Measurements from ENCODE around the gene TPBG.
A peak's percentile ranks its signal among the peaks of the same experiment; 100 is the strongest.
"Not testable (repeated sequence)": the region's sequence is repeated elsewhere in the genome, so short reads cannot be mapped to it uniquely, and the experiment has no call there.

TPBG gene

GRCh38 chr6:82394770-82395169, 31.2 kb downstream of the TPBG start:
- POLR2A ChIA-PET, CTCF ChIA-PET: not testable (repeated sequence)

GRCh38 chr6:82396964-82397751, 33.5 kb downstream of the TPBG start:
- POLR2A ChIA-PET = interaction anchor here (1.6 kb wide), 1 partner anchor 33 kb away, joined by 11 read pairs; the partner anchor contains the start of gene TPBG
- peak overlapping the region; percentile 53 for H3K27ac ChIP-seq (ENCODE audit: extremely low read depth, low read depth, low read length)
- H3K9me3 ChIP-seq (ENCODE audit: control insufficient read depth, insufficient read depth, low read depth, low read length) = no peaks in the 10 kb centered on the region
- H3K4me1 ChIP-seq (ENCODE audit: control insufficient read depth, insufficient read depth, low read length) = peaks cover 19% of the 10 kb centered on the region
- no peaks in the 10 kb centered on the region for H3K36me3 ChIP-seq (ENCODE audit: control insufficient read depth in 2 of 2, insufficient read depth in 1 of 2, low read length in 2 of 2)
- no peak overlapping the region for H3K4me3 ChIP-seq (ENCODE audit: low read depth, low read length)
- CTCF ChIA-PET = interaction anchor here (0.5 to 2.0 kb wide), 6 partner anchors 9 to 1805 kb away, joined by 3 to 8 read pairs (median 4); no protein-coding TSS in a partner anchor
- TF ChIP-seq ZNF426 (tag by site-specific recombination; IDR thresholded peaks at IDR 0.05) (no peak), ZNF660 (tag by site-specific recombination; IDR thresholded peaks at IDR 0.05) (no peak), KLF8 (tag by site-specific recombination; IDR thresholded peaks at IDR 0.05) (peak; percentile 85; the same call in 1 of the 2 replicates), ZNF157 (tag by site-specific recombination; IDR thresholded peaks at IDR 0.05) (no peak), ZNF488 (tag by site-specific recombination; IDR thresholded peaks at IDR 0.05) (no peak), INSM2 (tag by site-specific recombination; IDR thresholded peaks at IDR 0.05) (peak; percentile 97), TSHZ1 (tag by site-specific recombination; IDR thresholded peaks at IDR 0.05; ENCODE audit: borderline replicate concordance) (peak; percentile 93; the same call in 1 of the 2 replicates), ZNF398 (tag by site-specific recombination; IDR thresholded peaks at IDR 0.05) (peak; percentile 26; the same call in 1 of the 2 replicates), EGR2 (tag by site-specific recombination; IDR thresholded peaks at IDR 0.05; ENCODE audit: low read depth) (no peak), ZNF2 (tag by site-specific recombination; IDR thresholded peaks at IDR 0.05) (peak; percentile 65; the same call in 1 of the 2 replicates), ZNF544 (tag by site-specific recombination; IDR thresholded peaks at IDR 0.05) (no peak), ZFP41 (tag by site-specific recombination; IDR thresholded peaks at IDR 0.05; ENCODE audit: borderline replicate concordance) (no peak), ZNF311 (tag by site-specific recombination; IDR thresholded peaks at IDR 0.05; ENCODE audit: borderline replicate concordance) (no peak), ZNF529 (tag by site-specific recombination; IDR thresholded peaks at IDR 0.05; ENCODE audit: insufficient replicate concordance) (no peak), ZNF843 (tag by site-specific recombination; IDR thresholded peaks at IDR 0.05) (peak; percentile 91), ZNF335 (tag by site-specific recombination; conservative IDR thresholded peaks at IDR 0.05) (peak; percentile 12; the same call in 1 of the 2 replicates), ZBTB44 (tag by site-specific recombination; IDR thresholded peaks at IDR 0.05) (peak; percentile 7; the same call in 1 of the 2 replicates), ZNF184 (tag by site-specific recombination; IDR thresholded peaks at IDR 0.05) (peak; percentile 75; the same call in 1 of the 2 replicates), GLIS2 (tag by site-specific recombination; IDR thresholded peaks at IDR 0.05) (no peak), ZNF830 (tag by site-specific recombination; IDR thresholded peaks at IDR 0.05; ENCODE audit: low read depth) (no peak), ZXDB (tag by site-specific recombination; IDR thresholded peaks at IDR 0.05) (peak; percentile 94)

More at GRCh38 chr6:82394770-82395169, 31.2 kb downstream of the TPBG start:
- H3K27ac ChIP-seq (ENCODE audit: extremely low read depth, low read depth, low read length); H3K9me3 ChIP-seq (ENCODE audit: control insufficient read depth, insufficient read depth, low read depth, low read length); H3K4me3 ChIP-seq (ENCODE audit: low read depth, low read length); H3K36me3 ChIP-seq (ENCODE audit: control insufficient read depth in 2 of 2, insufficient read depth in 1 of 2, low read length in 2 of 2): not testable (repeated sequence)
- TF ChIP-seq ZFP69B (tag by site-specific recombination; IDR thresholded peaks at IDR 0.05) (peak; percentile 62; the same call in 1 of the 2 replicates), KLF1 (tag by site-specific recombination; IDR thresholded peaks at IDR 0.05) (peak; percentile 49; the same call in 1 of the 2 replicates)
- H3K4me1 ChIP-seq (ENCODE audit: control insufficient read depth, insufficient read depth, low read length) = peaks cover 19% of the 10 kb centered on the region

Measured in HEK293 (cell line).